ENCODE measurements around the gene HDAC11.
"Not testable (repeated sequence)": the region's sequence is repeated elsewhere in the genome, so short reads cannot be mapped to it uniquely, and the experiment has no call there.

Gene HDAC11
- 5.8 to 12.7 (median 9.6) reads per million in 4 experiments for total RNA-seq

- peak; percentile 95 for DNase-seq
Observed at GRCh38 chr3:13479582-13480339, at the start of gene HDAC11. TSS of gene HDAC11 (plus strand) at chr3:13480306. CDS start at chr3:13480348, 42 bp downstream.

GRCh38 chr3:13430411-13430875, 49.7 kb upstream of the HDAC11 start:
- not testable (repeated sequence) for DNase-seq

GRCh38 chr3:13432093-13432492, 48.0 kb upstream of the HDAC11 start:
- DNase-seq: no peak

DNA sequence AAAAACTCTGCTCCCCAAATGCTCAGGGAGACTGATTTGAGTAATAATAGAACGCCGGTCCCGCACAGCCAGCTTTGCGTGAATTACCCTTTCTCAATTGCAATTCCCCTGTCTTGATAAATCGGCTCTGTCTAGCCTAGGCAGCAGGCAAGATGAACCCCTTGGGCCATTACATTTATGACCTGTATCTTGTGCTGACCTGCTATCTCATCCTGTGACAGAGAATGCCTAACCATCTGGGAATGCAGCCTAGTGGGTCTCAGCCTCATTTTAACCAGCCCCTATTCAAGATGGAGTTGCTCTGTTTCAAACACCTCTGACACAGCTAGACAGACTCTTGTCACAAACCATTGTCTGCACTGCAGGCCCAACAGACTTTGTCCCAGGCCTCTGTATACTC, 46.2 kb upstream of the HDAC11 start:
- DNase-seq: no peak

DNA sequence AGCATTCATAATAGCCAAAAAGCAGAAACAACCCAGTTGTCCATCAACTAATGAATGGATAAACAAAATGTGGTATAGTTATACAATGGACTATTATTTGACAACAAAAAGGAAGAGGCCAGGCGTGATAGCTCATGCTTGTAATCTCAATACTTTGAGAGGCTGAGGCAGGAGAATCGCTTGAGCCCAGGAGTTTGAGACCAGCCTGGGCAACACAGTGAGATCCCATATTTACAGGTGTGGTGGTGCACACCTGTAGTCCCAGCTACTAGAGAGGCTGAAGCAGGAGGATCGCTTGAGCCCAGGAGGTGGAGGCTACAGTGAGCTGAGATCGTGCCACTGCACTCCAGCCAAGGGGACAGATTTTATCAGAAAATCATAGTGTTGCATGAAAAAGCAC, 43.9 kb upstream of the HDAC11 start:
- DNase-seq: not testable (repeated sequence)

GRCh38 chr3:13440204-13440817, 39.8 kb upstream of the HDAC11 start:
- DNase-seq: no peak

DNA sequence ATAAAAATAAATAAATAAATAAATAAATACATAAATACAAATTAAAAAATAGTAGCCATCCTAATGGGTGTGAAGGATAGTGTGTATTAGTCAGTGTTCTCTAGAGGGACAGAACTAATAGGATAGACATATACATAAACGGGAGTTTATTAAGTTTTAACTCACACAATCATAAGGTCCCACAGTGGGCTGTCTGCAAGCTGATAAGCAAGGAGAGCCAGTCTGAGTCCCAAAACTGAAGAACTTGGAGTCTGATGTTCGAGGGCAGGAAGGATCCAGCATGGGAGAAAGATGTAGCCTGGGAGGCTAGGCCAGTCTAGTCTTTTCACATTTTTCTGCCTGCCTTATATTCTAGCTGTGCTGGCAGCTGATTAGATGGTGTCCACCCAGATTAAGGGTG, 37.2 kb upstream of the HDAC11 start:
- not testable (repeated sequence) for DNase-seq

DNA sequence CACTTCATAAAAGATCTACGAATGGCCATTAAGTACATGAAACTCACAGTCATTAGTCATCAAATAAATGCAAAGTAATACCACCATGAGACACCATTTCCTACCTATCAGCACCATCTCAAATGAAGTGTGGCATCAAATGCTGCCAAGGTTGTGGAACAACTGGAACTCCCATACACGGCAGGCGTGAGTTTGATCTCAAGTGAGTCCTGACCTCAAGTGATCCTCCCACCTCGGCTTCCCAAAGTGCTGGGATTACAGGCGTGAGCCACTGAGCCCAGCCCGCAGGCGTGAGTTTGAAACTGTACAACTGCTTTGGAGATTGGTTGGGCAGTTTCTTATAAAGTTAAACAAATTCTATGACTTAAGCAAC, 28.8 kb upstream of the HDAC11 start:
- no peak for DNase-seq

- peak; percentile 13 for DNase-seq
Observed at GRCh38 chr3:13452490-13453335, 27.4 kb upstream of the HDAC11 start.

DNA sequence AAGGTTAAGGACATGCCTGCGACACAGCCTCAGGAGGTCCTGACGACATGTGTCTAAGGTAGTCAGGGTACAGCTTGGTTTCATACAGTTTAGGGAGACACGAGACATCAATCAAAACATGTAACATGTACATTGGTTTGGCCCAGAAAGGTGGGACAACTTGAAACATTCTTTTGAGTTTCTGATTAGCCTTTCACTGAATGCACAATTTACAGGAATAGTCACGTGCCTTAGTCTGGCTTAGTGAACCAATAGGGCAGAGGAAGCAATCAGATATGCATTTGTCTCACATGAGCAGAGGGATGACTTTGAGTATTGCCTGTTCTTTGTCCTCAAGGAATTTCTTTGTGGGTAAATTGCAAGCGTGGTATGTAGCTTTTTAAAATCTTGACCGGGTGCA, 24.5 kb upstream of the HDAC11 start:
- no peak for DNase-seq

GRCh38 chr3:13457593-13457992, 22.5 kb upstream of the HDAC11 start:
- DNase-seq: no peak

GRCh38 chr3:13459605-13460340, 20.3 kb upstream of the HDAC11 start:
- no peak for DNase-seq

DNA sequence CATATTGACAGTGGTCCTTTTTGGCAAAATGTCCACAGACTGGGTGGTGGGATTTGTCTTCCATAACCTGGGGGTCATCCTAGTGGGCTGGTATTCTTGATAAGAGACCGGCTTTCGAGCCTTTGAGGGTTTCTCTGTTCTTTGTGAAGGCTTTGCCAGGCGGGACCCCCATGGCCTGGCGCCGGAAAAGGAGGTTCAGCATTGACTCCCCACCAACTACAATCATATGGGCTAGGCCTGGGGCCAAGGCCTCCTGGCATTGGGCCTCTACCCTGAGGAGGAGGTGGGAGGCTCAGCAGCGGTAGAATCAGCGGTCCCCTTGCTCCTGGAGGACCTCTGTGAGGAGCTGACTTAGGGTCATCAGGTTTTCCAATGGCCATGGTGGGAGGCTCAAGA, 19.8 kb upstream of the HDAC11 start:
- no peak for DNase-seq

GRCh38 chr3:13461169-13462124, 18.7 kb upstream of the HDAC11 start:
- DNase-seq: peak; percentile 63

- no peak for DNase-seq
Observed at GRCh38 chr3:13462125-13462629, 17.9 kb upstream of the HDAC11 start.

DNA sequence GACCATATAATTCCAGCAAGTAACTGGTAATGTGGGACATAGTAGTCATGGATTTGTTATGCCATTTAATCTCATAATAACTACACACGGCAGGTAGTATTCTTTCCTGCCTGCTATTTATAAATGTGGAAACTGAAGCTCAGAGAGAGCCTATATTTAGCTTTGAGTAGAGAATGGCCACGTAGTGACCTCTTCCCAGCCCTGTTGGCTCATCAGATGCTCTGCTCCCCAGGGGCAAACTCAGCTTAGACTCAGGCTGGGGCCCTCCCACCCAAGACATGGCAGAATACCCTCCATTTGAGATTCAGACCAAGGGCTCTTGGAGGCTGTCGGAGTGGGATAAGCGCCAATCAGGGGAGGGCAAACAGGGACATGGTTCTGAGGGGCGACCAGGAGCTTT, 17.3 kb upstream of the HDAC11 start:
- no peak for DNase-seq

- no peak for DNase-seq
Observed at GRCh38 chr3:13463618-13464400, 16.3 kb upstream of the HDAC11 start.

DNA sequence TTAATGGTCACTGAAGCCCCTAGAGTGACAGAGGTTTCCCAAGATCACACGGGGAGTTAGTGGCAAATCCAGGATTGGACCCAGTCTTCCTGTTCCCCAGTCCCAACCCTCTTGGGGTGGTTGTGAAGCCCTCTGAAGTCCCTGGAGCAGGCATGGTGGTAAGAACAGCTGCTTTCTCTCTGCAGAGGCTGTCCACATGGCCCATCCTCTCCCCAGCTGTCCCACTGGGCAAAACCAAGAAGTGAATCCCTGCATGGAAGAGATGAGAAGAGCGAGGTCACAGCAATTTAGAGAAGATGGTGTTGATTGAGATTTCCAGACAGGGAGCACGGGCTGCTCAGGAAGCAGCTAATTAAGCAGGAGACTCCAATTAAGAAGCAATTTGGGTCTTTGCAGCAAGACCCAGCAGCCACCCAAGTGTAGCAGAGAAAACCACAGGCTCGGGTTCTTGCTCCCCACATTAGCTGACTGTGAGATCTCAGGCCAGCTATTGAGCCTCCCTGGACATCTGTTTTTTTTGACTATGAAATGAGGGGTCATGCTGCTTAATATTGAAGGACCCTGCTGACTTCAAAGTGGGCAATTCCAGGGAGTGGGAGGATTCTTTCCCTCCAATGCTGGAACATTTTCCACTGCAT, 14.8 kb upstream of the HDAC11 start:
- no peak for DNase-seq

DNA sequence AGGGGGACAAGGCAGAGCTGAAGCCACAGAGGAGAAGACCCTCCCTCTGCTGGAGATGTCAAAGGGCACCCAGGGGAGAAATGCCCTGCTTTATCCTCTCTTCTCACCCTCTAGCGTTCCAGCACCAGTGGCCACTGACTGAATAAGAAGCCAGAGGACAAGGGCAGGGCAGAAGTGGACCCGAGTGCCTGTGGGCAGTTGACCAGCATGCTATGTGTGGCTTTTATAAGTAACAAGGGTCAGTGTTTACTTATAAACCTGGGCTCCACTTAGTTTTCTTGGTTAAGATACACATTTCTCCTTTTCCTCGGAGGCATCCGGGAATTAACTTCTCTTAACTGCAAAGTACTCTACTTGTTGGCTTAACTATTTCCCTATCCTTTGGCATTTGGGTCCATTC, 13.3 kb upstream of the HDAC11 start:
- no peak for DNase-seq

Measured in effector CD8-positive, alpha-beta T cell (primary cell).